Endothelial cell of umbilical vein (primary cell): ENCODE results near the gene TM4SF4. TPM values are rescaled to one million over a fixed set of nuclear protein-coding genes. Genes with fewer than 3 reads are reported as not detected.

ENCODE experiments used
- BruUV-seq: library from RNA; stranded (reverse); fragments of 400-500 nt; replicated peaks from 2 replicates; lab custom pipeline; 2021; lab: Mats Ljungman, UMichigan
- CTCF ChIA-PET: fragments of 300-600, 350-600 bp; sonication (Branson Sonifier 250); formaldehyde crosslinking; loops from one replicate; lab custom pipeline; 2021; ENCODE audit warnings: antibody characterized with exemption, inconsistent platforms; lab: Charles Lee
- POLR2A ChIA-PET: fragments of 300-600, 350-600 bp; sonication (Branson Sonifier 250); formaldehyde crosslinking; loops from one replicate; lab custom pipeline; 2021; ENCODE audit warnings: antibody characterized with exemption, inconsistent platforms; lab: Charles Lee
- DNase-seq: peaks from one replicate; pipeline ENCODE4 v3.0.0-alpha.2; 2011; ENCODE audit warnings: low read depth, low spot score
- FAIRE-seq: peaks from 2 replicates; lab custom pipeline; 2011; peaks lifted over from hg19 to GRCh38; lab: Jason Lieb, UNC
- H2AFZ ChIP-seq: 2 replicates; pipeline ENCODE4 v1.6.0; 2012; ENCODE audit warnings: low read depth, low read length, control low read depth, inconsistent platforms
- H3K27ac ChIP-seq: 2 replicates; pipeline ENCODE4 v1.5.1; 2011; ENCODE audit warnings: low read depth, mild to moderate bottlenecking, control low read depth, low read length, moderate library complexity; ENCODE audit not compliant: insufficient read depth
- H3K27me3 ChIP-seq, 2 experiments: 2 replicates each; pipeline versions ENCODE4 v1.6.0 to v1.6.1; 2011; ENCODE audit warnings: low read length in 2 of 2, mixed read lengths in 1 of 2; ENCODE audit not compliant: control insufficient read depth in 2 of 2, insufficient read depth in 2 of 2
- H3K36me3 ChIP-seq, 2 experiments: 2 replicates in 1 of 2; 3 replicates in 1 of 2; pipeline ENCODE4 v1.5.1; 2011; ENCODE audit warnings: low read length in 2 of 2, mild to moderate bottlenecking in 1 of 2, moderate library complexity in 1 of 2; ENCODE audit not compliant: control insufficient read depth in 2 of 2, insufficient read depth in 2 of 2; ENCODE audit errors: extremely low read depth in 1 of 2
- H3K4me1 ChIP-seq: 3 replicates; pipeline ENCODE4 v1.5.1; 2011; ENCODE audit warnings: mild to moderate bottlenecking, low read length; ENCODE audit not compliant: control insufficient read depth, insufficient read depth; ENCODE audit errors: extremely low read depth
- H3K4me2 ChIP-seq: 2 replicates; pipeline ENCODE4 v1.6.1; 2011; ENCODE audit warnings: low read length, control low read depth, mixed read lengths; ENCODE audit not compliant: insufficient read depth
- H3K4me3 ChIP-seq, 3 experiments: fragments of 200-600 bp in 1 of 3; sonication (generic), shearing (Covaris generic) in 1 of 3; replicated peaks in 1 of 3; 2 replicates each; pipeline ENCODE4 v1.5.1; 2011 to 2016; ENCODE audit warnings: control low read depth in 3 of 3, low read length in 3 of 3, mild to moderate bottlenecking in 2 of 3, inconsistent platforms in 1 of 3, low read depth in 1 of 3, moderate library complexity in 1 of 3; ENCODE audit not compliant: insufficient read depth in 1 of 3
- H3K79me2 ChIP-seq: 2 replicates; pipeline ENCODE4 v1.6.0; 2012; ENCODE audit warnings: low read length, inconsistent platforms; ENCODE audit not compliant: control insufficient read depth, insufficient read depth
- H3K9ac ChIP-seq: replicated peaks from 2 replicates; pipeline ENCODE3; 2011; ENCODE audit warnings: low read length, control low read depth; ENCODE audit not compliant: insufficient read depth; ENCODE audit errors: extremely low read depth
- H3K9me1 ChIP-seq: replicated peaks from 3 replicates; pipeline ENCODE4 v1.6.0; 2011; ENCODE audit warnings: mild to moderate bottlenecking, low read length; ENCODE audit not compliant: control insufficient read depth, insufficient read depth; ENCODE audit errors: extremely low read depth
- H3K9me3 ChIP-seq: replicated peaks from 2 replicates; pipeline ENCODE4 v1.5.1; 2012; ENCODE audit warnings: low read length, inconsistent platforms; ENCODE audit not compliant: control insufficient read depth, insufficient read depth
- H4K20me1 ChIP-seq: replicated peaks from 2 replicates; pipeline ENCODE3; 2011; ENCODE audit warnings: mild to moderate bottlenecking, low read length; ENCODE audit not compliant: control insufficient read depth, insufficient read depth; ENCODE audit errors: extremely low read depth
- EZH2 ChIP-seq: IDR thresholded peaks from 2 replicates; pipeline ENCODE4 v1.6.1; 2012; ENCODE audit warnings: borderline replicate concordance, low read depth, mild to moderate bottlenecking, moderate library complexity, low read length, inconsistent platforms; ENCODE audit not compliant: severe bottlenecking
- FOS ChIP-seq: IDR thresholded peaks from 2 replicates; pipeline ENCODE4 v1.6.1; 2011; ENCODE audit warnings: mild to moderate bottlenecking, low read length, moderate library complexity, borderline replicate concordance; ENCODE audit not compliant: insufficient read depth
- GATA2 ChIP-seq: IDR thresholded peaks from 2 replicates; pipeline ENCODE4 v1.7.0; 2011; ENCODE audit warnings: low read depth, mild to moderate bottlenecking, moderate library complexity, mixed read lengths, low read length; ENCODE audit not compliant: insufficient read length, insufficient read depth
- JUN ChIP-seq: IDR thresholded peaks from 2 replicates; pipeline ENCODE4 v1.6.1; 2011; ENCODE audit warnings: borderline replicate concordance, low read depth; ENCODE audit not compliant: insufficient read length, insufficient read depth
- MYC ChIP-seq: IDR thresholded peaks from one replicate; pipeline ENCODE4 v1.6.1; 2011; ENCODE audit warnings: mild to moderate bottlenecking, low read depth, low read length
- POLR2A ChIP-seq: IDR thresholded peaks from 2 replicates; pipeline ENCODE4 v1.6.1; 2012; ENCODE audit warnings: low read depth, mild to moderate bottlenecking, control low read depth, low read length
- POLR2AphosphoS5 ChIP-seq: IDR thresholded peaks from 2 replicates; pipeline ENCODE4 v1.6.1; 2012; ENCODE audit warnings: low read depth, mild to moderate bottlenecking, control low read depth, low read length, moderate library complexity; ENCODE audit not compliant: insufficient read depth
- dilution Hi-C: fragments of 300-500 bp; cut with MboI; formaldehyde crosslinking; loops from one replicate; pipeline ENCODE4 v1.15.0; 2019; ENCODE audit warnings: low sequenced_read_pairs; ENCODE audit not compliant: extremely low pct_ligation_motif_present
- intact Hi-C: fragments of 100-400 bp; cut with micrococcal nuclease; formaldehyde crosslinking; loops from one replicate; pipeline ENCODE4 v1.10.0; 2022
- polyA plus RNA-seq, 4 experiments: library from polyadenylated mRNA; depleted of rRNA in 3 of 4; stranded (reverse) in 3 of 4; unstranded in 1 of 4; fragments of >200 nt; gene quantifications; 2 replicates each; pipeline versions ENCODE4 v1.2.1 to v1.2.3, GENCODE V29; 2011 to 2012; ENCODE audit warnings: missing spikeins in 1 of 4
- total RNA-seq: library from RNA; stranded (reverse); gene quantifications from 2 replicates; pipeline ENCODE4 v1.2.3, GENCODE V29; 2021
- TF ChIP-seq, protein P1 (sequence below), 2 donors: IDR thresholded peaks; 1 replicate in 1 of 2; 2 replicates in 1 of 2; pipeline ENCODE4 v1.5.1; 2011; ENCODE audit warnings: low read length in 2 of 2, mild to moderate bottlenecking in 2 of 2, moderate library complexity in 2 of 2, control low read depth in 1 of 2, inconsistent platforms in 1 of 2, low read depth in 1 of 2; ENCODE audit not compliant: insufficient read depth in 1 of 2; ENCODE audit errors: extremely low read depth in 1 of 2
- TF ChIP-seq, protein P2 (sequence below): IDR thresholded peaks from 2 replicates; pipeline ENCODE4 v1.6.1; 2011; ENCODE audit not compliant: insufficient read depth, insufficient read length

TM4SF4 gene
- total and polyA plus RNA-seq, 2 donors (not counting 3 experiments of a cell fraction or from before 2014, with no cell fraction given): not detected

DNA sequence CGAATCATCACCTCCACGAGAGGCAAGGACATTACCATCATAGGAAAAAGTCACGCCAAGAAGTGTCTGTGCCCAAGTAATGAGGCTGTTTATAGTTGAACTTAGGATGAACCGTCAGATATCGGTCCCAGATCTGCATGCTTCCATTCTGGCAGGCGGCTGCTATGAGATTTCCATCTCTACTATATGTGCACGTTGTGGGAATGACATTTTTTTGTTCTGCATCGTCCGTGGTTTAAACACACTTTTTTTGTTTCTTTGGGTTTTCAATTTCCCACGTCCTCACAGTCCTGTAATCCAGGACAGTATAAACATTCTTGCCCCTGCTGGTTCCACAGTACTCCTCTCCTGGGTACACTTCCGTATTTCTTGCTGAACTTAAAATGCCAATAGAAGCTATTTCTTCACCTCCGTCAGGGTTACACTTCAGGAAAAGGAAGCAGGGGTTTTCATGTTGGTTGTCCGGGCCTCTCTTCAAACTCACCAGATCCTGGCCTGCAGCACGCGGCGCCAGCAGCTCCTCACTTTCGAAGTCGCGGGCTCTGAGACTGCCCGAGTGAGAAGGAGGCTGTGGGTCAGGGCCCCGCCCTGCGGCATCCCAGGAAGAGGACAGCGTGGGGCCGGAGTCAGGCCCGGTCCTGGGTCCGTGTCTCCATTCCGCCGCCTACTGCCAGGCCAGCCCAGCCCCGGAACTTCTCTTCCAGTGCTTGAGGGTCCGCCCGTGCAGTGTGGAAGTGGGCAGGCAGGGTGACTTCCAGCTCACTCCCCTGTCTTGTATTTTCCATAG, 9.8 kb upstream of the TM4SF4 start:
- dilution Hi-C loops: no loop called here
- no peak overlapping the region for H2AFZ ChIP-seq

DNA sequence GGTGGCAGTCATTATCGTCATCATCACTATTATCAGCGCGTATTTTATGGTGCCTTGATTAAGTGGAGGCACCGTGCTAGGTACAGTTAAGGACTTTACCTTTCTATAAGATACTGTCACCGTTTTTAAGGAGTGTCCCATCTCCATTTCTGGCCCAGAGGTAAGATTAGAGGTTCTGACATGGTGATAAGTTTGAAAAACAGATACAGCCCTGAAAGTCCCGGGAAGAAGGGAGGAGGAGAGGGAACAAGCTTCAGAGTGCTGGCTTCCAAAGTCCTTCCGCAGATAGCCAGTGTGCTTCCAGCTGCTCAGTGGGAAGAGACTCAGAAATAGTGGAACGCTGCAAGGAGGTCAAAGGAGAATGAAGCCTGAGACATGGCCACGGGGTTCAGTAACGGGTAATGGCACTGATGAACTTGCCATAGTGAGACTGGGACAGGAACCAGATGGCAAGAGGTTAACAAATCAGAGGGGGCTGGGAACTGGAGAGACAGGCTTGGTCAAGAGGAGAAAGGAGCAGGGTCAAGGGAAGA, 9.1 kb upstream of the TM4SF4 start:
- intact Hi-C loops: no loop called here
- H3K27me3 ChIP-seq: no peaks in the 10 kb centered on the region
- no peak for TF ChIP-seq JUN
- TF ChIP-seq POLR2A: no peak
- TF ChIP-seq FOS: no peak
- TF ChIP-seq, protein P1, sequence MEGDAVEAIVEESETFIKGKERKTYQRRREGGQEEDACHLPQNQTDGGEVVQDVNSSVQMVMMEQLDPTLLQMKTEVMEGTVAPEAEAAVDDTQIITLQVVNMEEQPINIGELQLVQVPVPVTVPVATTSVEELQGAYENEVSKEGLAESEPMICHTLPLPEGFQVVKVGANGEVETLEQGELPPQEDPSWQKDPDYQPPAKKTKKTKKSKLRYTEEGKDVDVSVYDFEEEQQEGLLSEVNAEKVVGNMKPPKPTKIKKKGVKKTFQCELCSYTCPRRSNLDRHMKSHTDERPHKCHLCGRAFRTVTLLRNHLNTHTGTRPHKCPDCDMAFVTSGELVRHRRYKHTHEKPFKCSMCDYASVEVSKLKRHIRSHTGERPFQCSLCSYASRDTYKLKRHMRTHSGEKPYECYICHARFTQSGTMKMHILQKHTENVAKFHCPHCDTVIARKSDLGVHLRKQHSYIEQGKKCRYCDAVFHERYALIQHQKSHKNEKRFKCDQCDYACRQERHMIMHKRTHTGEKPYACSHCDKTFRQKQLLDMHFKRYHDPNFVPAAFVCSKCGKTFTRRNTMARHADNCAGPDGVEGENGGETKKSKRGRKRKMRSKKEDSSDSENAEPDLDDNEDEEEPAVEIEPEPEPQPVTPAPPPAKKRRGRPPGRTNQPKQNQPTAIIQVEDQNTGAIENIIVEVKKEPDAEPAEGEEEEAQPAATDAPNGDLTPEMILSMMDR (IDR thresholded peaks at IDR 0.05; ENCODE audit: extremely low read depth in 1 of 2, insufficient read depth in 1 of 2, low read depth in 1 of 2, low read length in 2 of 2): no peak
- TF ChIP-seq GATA2: no peak
- no peak for TF ChIP-seq MYC
- TF ChIP-seq, protein P2, sequence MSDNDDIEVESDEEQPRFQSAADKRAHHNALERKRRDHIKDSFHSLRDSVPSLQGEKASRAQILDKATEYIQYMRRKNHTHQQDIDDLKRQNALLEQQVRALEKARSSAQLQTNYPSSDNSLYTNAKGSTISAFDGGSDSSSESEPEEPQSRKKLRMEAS: no peak
- TF ChIP-seq EZH2: no peak
- no peak for TF ChIP-seq POLR2AphosphoS5
- H3K27ac ChIP-seq: no peak overlapping the region
- no peak overlapping the region for H2AFZ ChIP-seq
- DNase-seq (no peak), FAIRE-seq (no peak)
- CTCF ChIA-PET: no interaction called here
- no peaks in the 10 kb centered on the region for H3K36me3 ChIP-seq
- dilution Hi-C loops: no loop called here
- no peaks in the 10 kb centered on the region for H3K79me2 ChIP-seq
- peaks cover 19% of the 10 kb centered on the region for H3K4me1 ChIP-seq
- BruUV-seq: no TSS peak
- H3K4me2 ChIP-seq: no peak overlapping the region
- H4K20me1 ChIP-seq: no peaks in the 10 kb centered on the region
- H3K4me3 ChIP-seq: no peak overlapping the region
- H3K9me1 ChIP-seq: no peaks in the 10 kb centered on the region
- POLR2A ChIA-PET: no interaction called here
- no peaks in the 10 kb centered on the region for H3K9me3 ChIP-seq
- no peak overlapping the region for H3K9ac ChIP-seq

More for the DNA sequence above, 9.8 kb upstream of the TM4SF4 start:
- no peaks in the 10 kb centered on the region for H3K9me3 ChIP-seq
- no peaks in the 10 kb centered on the region for H3K27me3 ChIP-seq
- no TSS peak for BruUV-seq
- no peaks in the 10 kb centered on the region for H3K79me2 ChIP-seq
- intact Hi-C loops: no loop called here
- POLR2A ChIA-PET: no interaction called here
- CTCF ChIA-PET: no interaction called here
- H3K4me3 ChIP-seq: no peak overlapping the region
- FAIRE-seq (no peak), DNase-seq (no peak)
- H3K4me2 ChIP-seq: no peak overlapping the region
- H3K36me3 ChIP-seq: no peaks in the 10 kb centered on the region
- no peaks in the 10 kb centered on the region for H4K20me1 ChIP-seq
- TF ChIP-seq MYC (no peak), POLR2A (no peak), POLR2AphosphoS5 (no peak), EZH2 (no peak)
- no peak overlapping the region for H3K9ac ChIP-seq
- H3K27ac ChIP-seq: no peak overlapping the region
- no peaks in the 10 kb centered on the region for H3K9me1 ChIP-seq
- H3K4me1 ChIP-seq: peaks cover 17% of the 10 kb centered on the region
